OCI-LY3 (cell line): ENCODE measurements around the gene KDSR.

Experiments used
- H2AFZ ChIP-seq: fragments of 200-600, 300-600 bp; shearing (Covaris generic); 2 replicates; pipeline ENCODE4 v1.6.0; 2014; ENCODE audit warnings: antibody characterized with exemption, low read depth, low read length
- H3K27ac ChIP-seq: fragments of 200-600, 300-600 bp; sonication (generic); 2 replicates; pipeline ENCODE4 v1.5.1; 2014; ENCODE audit warnings: mild to moderate bottlenecking, low read length, moderate library complexity, mixed read lengths
- H3K27me3 ChIP-seq: fragments of 200-600, 300-600 bp; sonication (generic); 2 replicates; pipeline ENCODE4 v1.6.1; 2014; ENCODE audit warnings: low read depth, low read length, mixed read lengths
- H3K36me3 ChIP-seq: fragments of 200-600, 300-600 bp; sonication (generic); replicated peaks from 2 replicates; pipeline ENCODE3; 2014; ENCODE audit warnings: low read depth, low read length, mixed read lengths
- H3K4me1 ChIP-seq: fragments of 300-600, 200-600 bp; sonication (generic); 2 replicates; pipeline ENCODE4 v1.6.1; 2014; ENCODE audit warnings: low read length, mixed read lengths
- H3K4me2 ChIP-seq: fragments of 200-600, 300-600 bp; sonication (generic); 2 replicates; pipeline ENCODE4 v1.6.1; 2014; ENCODE audit warnings: low read length, mixed read lengths
- H3K4me3 ChIP-seq: fragments of 300-600, 200-600 bp; sonication (generic); 2 replicates; pipeline ENCODE4 v1.5.1; 2014; ENCODE audit warnings: antibody characterized with exemption, mild to moderate bottlenecking, low read length, moderate library complexity
- H3K79me2 ChIP-seq: fragments of 300-600, 200-600 bp; shearing (Covaris generic); 2 replicates; pipeline ENCODE4 v1.6.1; 2014; ENCODE audit warnings: mild to moderate bottlenecking, low read length, mixed read lengths
- H3K9ac ChIP-seq: fragments of 300-600, 200-600 bp; shearing (Covaris generic); 2 replicates; pipeline ENCODE4 v1.6.0; 2014; ENCODE audit warnings: mild to moderate bottlenecking, low read length, moderate library complexity
- H3K9me3 ChIP-seq: fragments of 200-600, 300-600 bp; shearing (Covaris generic); 2 replicates; pipeline ENCODE4 v1.6.1; 2014; ENCODE audit warnings: low read length, mixed read lengths; ENCODE audit not compliant: insufficient read depth
- H4K20me1 ChIP-seq: fragments of 200-600, 300-600 bp; sonication (generic); 2 replicates; pipeline ENCODE4 v1.6.1; 2016; ENCODE audit warnings: low read length, mixed read lengths; ENCODE audit not compliant: insufficient read depth
- CTCF ChIP-seq: fragments of 200-600, 300-600 bp; sonication (generic); IDR thresholded peaks from 2 replicates; pipeline ENCODE4 v1.5.1; 2014; ENCODE audit warnings: antibody characterized with exemption, low read length, low read depth
- EZH2phosphoT487 ChIP-seq: fragments of 200-600 bp; shearing (Covaris generic); IDR thresholded peaks from 2 replicates; pipeline ENCODE4 v1.6.1; 2018; ENCODE audit warnings: antibody characterized with exemption, mixed run types, low read depth

Gene KDSR

GRCh38 chr18:63312737-63313395 is 54.1 kb downstream of the KDSR start:
- H3K4me2 ChIP-seq, result peak overlapping the region; percentile 94
- H3K4me3 ChIP-seq, result peak overlapping the region; percentile 79
- peak overlapping the region; percentile 89 for H3K9ac ChIP-seq
- peak overlapping the region; percentile 88 for H3K27ac ChIP-seq
- no peaks in the 10 kb centered on the region for H3K9me3 ChIP-seq
- H2AFZ ChIP-seq, result no peak overlapping the region
- H3K36me3 ChIP-seq, result peaks cover 78% of the 10 kb centered on the region
- H4K20me1 ChIP-seq, result peaks cover 23% of the 10 kb centered on the region
- peaks cover 100% of the 10 kb centered on the region for H3K79me2 ChIP-seq
- H3K4me1 ChIP-seq, result peaks cover 66% of the 10 kb centered on the region
- no peaks in the 10 kb centered on the region for H3K27me3 ChIP-seq
- no peak for TF ChIP-seq CTCF
- no peak for TF ChIP-seq EZH2phosphoT487

- H3K4me2 ChIP-seq, result peak overlapping the region; percentile 94
- no peaks in the 10 kb centered on the region for H3K27me3 ChIP-seq
- H3K27ac ChIP-seq, result peak overlapping the region; percentile 88
- peak overlapping the region; percentile 79 for H3K4me3 ChIP-seq
- peaks cover 100% of the 10 kb centered on the region for H3K79me2 ChIP-seq
- H3K4me1 ChIP-seq, result peaks cover 75% of the 10 kb centered on the region
- TF ChIP-seq CTCF, result no peak
- TF ChIP-seq EZH2phosphoT487, result no peak
- H4K20me1 ChIP-seq, result peaks cover 31% of the 10 kb centered on the region
- H3K36me3 ChIP-seq, result peaks cover 78% of the 10 kb centered on the region
- no peak overlapping the region for H2AFZ ChIP-seq
- peak overlapping the region; percentile 89 for H3K9ac ChIP-seq
- H3K9me3 ChIP-seq, result no peaks in the 10 kb centered on the region
These were observed 55.0 kb downstream of the KDSR start for GRCh38 chr18:63312019-63312409.

- no peak for TF ChIP-seq EZH2phosphoT487
- Histone ChIP-seq H3K9me3 (no peaks in the 10 kb centered on the region), H4K20me1 (peaks cover 38% of the 10 kb centered on the region), H3K4me3 (peak overlapping the region; percentile 79), H3K9ac (peak overlapping the region; percentile 89), H3K27ac (peak overlapping the region; percentile 88), H3K79me2 (peaks cover 100% of the 10 kb centered on the region), H3K27me3 (no peaks in the 10 kb centered on the region), H3K4me2 (peak overlapping the region; percentile 94), H3K4me1 (peaks cover 81% of the 10 kb centered on the region), H3K36me3 (peaks cover 75% of the 10 kb centered on the region), H2AFZ (no peak overlapping the region)
These were observed 55.6 kb downstream of the KDSR start for GRCh38 chr18:63311118-63312018.

- H3K4me1 ChIP-seq, result peaks cover 92% of the 10 kb centered on the region
These were observed 57.6 kb downstream of the KDSR start for GRCh38 chr18:63309422-63309821.

More at GRCh38 chr18:63309422-63309821, 57.6 kb downstream of the KDSR start:
- H3K79me2 ChIP-seq, result peaks cover 100% of the 10 kb centered on the region
- no peak overlapping the region for H2AFZ ChIP-seq
- no peak overlapping the region for H3K9ac ChIP-seq
- no peak overlapping the region for H3K27ac ChIP-seq
- no peaks in the 10 kb centered on the region for H3K9me3 ChIP-seq
- peaks cover 71% of the 10 kb centered on the region for H3K36me3 ChIP-seq
- peaks cover 56% of the 10 kb centered on the region for H4K20me1 ChIP-seq
- H3K27me3 ChIP-seq, result no peaks in the 10 kb centered on the region
- peak overlapping the region; percentile 42 for H3K4me2 ChIP-seq
- H3K4me3 ChIP-seq, result peak overlapping the region; percentile 1; the same call in 1 of the 2 replicates
- TF ChIP-seq CTCF, result no peak
